CD4-positive, alpha-beta T cell treated with Interleukin-15 for 1 hour (primary cell): ENCODE results near the gene FAM47E.

Source experiments
- DNase-seq: peaks from one replicate; pipeline ENCODE4 v3.0.0-alpha.2; 2020

The FAM47E gene, protein sequence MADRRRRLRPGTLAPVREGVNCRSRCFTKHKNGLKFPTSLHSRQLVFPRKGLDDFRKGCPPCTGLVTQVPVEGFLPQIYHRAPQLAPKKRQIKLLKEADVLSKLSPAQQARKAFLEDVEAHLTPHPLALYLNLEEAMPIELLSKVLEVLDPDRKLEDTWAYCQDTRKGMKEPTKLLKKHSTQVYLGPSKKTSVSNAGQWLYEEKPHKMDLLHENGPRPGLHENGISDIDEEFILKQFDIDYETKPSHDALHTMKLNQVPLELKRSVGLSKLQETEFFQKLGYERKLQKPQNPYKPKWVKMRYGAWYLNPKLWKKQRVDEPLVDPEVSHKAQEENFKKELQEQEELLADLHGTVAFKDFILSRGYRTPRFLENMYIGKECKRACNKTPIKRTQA

GRCh38 chr4:76251441-76252270 lies at the start of gene FAM47E:
TSS of gene FAM47E (plus strand) at chr4:76251721. CDS start at chr4:76251747, 26 bp downstream.
- DNase-seq: peak; percentile 47

DNA sequence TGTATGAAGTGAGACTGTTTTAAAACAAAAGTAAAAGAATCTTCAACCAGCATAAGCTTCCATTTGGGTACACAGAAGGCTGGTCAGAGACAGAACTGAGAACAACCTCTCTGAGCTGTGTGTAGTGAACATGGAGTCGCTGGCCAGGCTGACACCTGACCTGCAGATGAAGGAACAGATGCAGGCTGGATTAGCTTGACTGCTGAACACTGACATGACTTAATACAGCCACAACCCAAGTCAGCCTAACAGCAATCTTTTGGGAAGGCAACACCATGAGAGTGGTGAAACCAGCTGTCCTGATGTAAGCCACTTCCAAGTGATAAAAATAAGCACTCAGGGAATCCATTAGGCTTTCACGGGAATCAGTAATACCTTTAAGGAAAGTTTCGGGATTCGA lies 48.0 kb upstream of the FAM47E start:
- no peak for DNase-seq

DNA sequence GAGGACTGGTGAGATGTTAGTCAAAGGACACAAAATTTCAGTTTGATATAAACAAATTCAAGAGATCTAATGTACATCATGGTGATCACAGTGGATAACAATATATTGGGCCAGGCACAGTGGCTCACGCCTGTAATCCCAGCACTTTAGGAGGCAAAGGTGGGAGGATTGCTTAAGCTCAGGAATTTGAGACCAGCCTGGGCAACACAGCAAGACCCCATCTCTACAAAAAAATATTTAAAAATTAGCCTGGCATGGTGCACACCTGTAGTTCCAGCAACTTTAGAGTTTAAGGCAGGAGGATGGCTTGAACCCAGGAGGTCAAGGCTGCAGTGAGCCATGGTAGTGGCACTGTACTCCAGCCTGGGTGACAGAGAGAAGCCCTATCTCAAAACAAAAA lies 46.6 kb upstream of the FAM47E start:
- no peak for DNase-seq

GRCh38 chr4:76205476-76205875 lies 46.0 kb upstream of the FAM47E start:
- DNase-seq: no peak

DNA sequence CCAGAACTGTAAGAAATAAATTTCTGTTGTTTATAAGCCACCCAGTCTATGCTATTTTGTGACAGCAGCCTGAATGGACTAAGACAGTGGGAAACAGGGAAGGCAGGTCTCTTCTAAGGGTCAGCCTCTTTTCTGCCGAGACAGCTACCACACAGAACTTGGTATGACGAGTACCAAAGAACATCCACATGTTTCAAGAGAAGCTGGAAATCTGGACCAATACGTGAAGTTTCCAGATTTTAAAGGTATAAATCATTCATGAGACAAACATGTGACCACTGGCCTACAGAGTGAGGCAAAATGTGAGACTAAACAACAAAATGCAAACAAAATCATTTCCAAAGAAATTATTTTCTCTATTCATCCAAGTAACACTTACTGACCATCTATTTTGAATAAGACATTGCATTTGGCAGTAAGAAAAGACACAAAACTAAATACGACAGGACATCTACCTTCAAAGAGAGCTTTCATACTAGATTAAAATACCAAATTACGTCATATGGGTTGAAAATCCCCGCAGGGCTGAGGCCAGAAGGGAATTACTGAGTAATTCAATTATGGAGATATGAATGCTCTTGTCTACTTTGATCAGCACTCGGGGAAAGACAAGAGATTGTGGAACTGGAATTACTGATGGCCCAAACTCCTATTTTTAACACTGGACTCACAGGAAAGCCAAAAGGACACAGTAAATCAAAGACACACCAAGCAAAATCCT lies 45.1 kb upstream of the FAM47E start:
- DNase-seq: no peak

GRCh38 chr4:76207549-76207948 lies 44.0 kb upstream of the FAM47E start:
- DNase-seq: no peak

DNA sequence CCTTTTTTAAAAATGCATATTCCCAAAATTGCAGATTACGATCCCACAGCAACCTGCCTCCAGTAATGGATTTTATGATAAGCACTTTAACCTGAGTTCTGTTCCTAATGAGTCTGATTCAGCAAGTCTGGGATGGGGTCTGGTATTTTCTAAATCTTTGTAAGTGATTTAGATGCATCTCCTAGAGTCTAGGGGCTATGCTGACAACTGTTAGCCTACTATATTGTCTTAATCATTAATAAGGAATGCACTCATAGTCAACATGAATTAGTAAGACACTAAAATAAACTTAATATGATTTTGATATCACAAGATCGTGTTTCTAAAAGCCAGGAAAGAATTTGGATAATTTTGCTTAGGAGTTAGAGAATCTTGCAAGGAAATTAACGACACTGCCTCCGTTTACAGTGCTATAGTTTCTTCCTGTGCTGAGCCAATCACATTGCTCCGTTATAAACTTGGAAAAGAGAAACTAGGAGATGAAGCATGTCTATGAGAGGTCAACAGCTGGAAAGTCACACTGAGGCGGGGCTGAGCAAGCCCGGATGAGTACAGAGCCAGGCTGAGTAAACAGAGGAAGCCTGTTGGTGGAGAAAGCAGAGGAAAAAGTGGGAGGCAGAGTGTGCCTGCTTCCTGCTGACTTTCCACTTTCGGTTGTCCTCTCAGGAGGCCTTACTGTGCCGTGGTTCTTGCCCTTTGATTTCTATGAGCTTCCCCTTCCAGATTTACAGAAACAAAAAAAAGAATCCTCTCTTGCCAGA lies 43.3 kb upstream of the FAM47E start:
- DNase-seq: no peak

DNA sequence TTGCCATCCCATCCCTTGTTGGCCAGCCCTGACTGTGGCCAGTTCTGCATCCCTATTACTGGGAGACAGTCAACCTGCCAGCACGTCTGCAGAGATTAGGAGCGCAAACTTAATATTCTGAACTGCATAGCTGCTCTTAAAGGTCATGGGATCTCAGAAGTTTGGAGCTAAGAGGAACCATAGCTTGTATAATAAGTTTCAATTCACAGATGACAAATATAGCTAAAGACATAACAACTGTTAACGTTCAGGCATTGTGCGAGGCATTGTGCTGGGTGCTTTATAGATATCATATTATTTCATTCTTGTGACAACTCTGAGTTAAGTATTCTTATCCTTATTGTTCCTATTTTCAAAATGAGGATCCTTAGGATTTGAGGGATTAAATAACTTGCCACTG lies 41.6 kb upstream of the FAM47E start:
- no peak for DNase-seq

GRCh38 chr4:76210452-76210851 lies 41.1 kb upstream of the FAM47E start:
- DNase-seq: no peak

- DNase-seq: no peak
Measured at GRCh38 chr4:76211769-76212708, 39.5 kb upstream of the FAM47E start.

DNA sequence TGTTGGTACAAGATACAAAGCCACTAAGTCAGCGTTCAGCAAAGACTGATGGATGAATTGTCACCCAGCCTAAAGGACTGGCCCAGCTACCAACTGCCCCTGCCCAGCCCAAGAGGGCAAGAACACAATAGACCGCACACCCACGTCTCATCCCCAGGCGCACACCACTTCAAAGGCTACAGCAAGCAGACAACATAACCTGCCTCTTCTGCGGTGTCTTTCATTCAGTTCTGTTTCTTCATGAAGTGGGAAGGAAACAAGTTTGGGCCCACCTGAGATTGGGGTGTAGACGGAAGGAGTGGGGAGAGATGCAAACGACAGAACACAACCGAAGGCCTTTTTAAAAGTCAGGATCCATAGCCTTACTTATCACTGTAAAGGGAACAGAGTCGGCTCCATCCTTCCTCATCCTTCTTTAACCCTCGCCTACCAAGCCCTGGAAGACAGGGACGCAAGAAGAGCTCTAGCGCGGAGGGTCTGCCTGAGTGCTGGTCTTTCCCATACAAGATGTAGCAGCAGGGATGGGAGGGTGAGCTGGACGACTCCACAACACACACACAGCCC lies 38.6 kb upstream of the FAM47E start:
- peak; percentile 46 for DNase-seq

GRCh38 chr4:76213415-76214176 lies 37.9 kb upstream of the FAM47E start, which contains the start of gene SCARB2:
TSS of gene SCARB2 (minus strand) at chr4:76213824. CDS start at chr4:76213543, 281 bp downstream.
- peak; percentile 81 for DNase-seq

- DNase-seq: no peak
Measured at GRCh38 chr4:76214177-76214675, 37.3 kb upstream of the FAM47E start.

DNA sequence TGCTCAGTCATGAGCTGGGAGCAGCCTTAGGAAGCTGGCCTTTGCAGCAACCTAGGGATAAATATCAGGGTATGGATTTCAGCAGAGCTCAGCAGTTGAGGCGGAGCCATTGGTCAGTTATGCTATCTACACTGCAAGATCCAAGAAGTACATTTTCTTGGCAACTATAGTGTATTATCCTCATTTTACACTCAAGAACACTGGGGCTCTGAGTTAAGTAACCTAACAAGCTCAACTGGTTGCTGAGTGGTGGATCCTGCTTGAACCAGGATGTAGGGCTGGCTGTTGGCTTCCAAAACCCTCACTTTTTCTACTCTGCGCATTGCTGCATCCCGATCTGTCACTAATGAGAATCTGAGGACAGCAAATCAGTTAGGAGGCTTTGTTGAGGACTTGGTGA lies 36.4 kb upstream of the FAM47E start:
- no peak for DNase-seq

- no peak for DNase-seq
Measured at GRCh38 chr4:76216524-76216923, 35.0 kb upstream of the FAM47E start.

DNA sequence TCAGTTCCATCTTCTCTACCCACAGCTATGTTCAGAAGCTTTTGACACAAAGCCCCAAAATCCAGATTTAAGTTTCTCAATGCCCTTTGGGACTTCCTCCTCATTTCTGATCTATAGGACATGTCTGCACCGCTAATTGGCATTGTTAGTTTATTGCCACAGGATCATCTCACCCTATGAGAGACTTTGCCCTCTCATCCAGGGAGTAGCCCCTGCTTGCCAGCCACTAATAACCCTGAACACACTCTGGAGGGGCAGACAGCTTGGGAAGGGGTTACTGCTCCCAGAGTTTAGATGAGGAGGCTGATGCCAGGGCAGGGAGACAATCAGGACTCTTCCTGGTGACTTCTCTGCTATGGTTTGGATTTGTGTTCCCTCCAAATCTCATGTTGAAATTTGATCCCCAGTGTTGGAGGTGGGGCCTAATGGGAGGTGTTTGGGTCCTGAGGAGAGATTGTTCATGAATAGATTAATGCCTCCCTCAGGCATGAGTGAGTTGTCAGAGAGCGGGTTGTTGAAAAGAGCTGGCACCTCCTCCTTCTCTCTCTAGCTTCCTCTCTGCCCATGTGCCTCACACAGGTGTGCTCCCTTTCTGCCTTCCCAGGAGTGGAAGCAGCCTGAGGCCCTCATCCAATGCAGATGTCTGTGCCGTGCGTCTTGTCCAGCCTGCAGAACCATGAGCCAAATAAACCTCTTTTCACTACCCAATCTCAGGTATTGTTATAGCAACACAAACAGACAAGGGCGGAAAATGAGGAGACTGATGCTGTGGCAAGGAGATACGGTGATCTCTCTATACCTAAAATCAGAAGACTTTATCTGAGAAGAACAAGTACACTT lies 34.3 kb upstream of the FAM47E start:
- DNase-seq: no peak

DNA sequence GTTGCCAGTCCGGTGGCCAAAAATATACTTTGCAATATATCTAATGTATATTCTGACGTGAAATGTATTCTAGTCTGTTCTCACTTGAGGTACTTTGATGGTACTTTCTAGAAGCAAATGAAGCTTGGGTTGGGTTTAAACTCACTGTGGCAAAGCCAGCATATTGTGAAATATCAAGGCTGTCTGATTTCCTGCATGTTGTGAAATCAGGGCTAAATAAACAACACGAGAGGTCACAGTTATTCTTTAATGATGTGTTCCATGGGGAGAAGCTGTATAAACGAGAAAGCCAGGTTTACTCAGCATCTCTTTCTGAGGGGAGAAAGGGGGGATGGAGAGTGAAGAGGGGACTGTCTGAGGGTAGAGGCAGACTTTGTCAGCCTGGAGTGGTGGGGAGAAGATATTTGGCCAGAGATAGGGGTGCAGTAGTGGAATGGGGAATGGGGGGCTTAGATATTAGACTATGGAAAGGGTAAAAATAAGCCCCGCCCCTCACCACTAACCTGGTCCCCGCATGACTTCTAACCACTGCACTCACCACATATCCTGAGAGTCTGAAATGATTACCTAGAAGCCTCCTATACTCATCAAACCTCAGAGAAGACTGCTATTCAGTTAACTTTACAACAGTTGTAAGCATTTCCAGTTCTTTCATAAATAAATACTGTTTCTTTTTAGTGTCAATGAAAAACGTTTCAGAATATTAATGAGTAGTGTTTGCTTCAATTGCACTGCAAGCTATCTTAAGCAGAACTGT lies 32.0 kb upstream of the FAM47E start:
- DNase-seq: no peak

GRCh38 chr4:76224171-76224570 lies 27.4 kb upstream of the FAM47E start:
- no peak for DNase-seq
